HFF-Myc (cell line): ENCODE results near the gene SLC35A4.
"Not testable (repeated sequence)": the region's sequence is repeated elsewhere in the genome, so short reads cannot be mapped to it uniquely, and the experiment has no call there.

Experiments
- DNase-seq: peaks from one replicate; pipeline ENCODE4 v3.0.0-alpha.2; 2011; ENCODE audit warnings: low read depth; ENCODE audit errors: extremely low read depth
- H3K4me3 ChIP-seq: replicated peaks from 2 replicates; pipeline ENCODE4 v1.5.1; 2011; ENCODE audit warnings: low read depth, mild to moderate bottlenecking, control low read depth, low read length
- TF ChIP-seq, protein P1 (sequence below): IDR thresholded peaks from 2 replicates; pipeline ENCODE4 v1.5.1; 2012; ENCODE audit warnings: mild to moderate bottlenecking, low read depth, low read length, control low read depth; ENCODE audit errors: missing control alignments

Gene SLC35A4

GRCh38 chr5:140570488-140570887 lies 5.9 kb downstream of the SLC35A4 start:
- H3K4me3 ChIP-seq, result no peak overlapping the region
- DNase-seq, result no peak
- TF ChIP-seq, protein P1, sequence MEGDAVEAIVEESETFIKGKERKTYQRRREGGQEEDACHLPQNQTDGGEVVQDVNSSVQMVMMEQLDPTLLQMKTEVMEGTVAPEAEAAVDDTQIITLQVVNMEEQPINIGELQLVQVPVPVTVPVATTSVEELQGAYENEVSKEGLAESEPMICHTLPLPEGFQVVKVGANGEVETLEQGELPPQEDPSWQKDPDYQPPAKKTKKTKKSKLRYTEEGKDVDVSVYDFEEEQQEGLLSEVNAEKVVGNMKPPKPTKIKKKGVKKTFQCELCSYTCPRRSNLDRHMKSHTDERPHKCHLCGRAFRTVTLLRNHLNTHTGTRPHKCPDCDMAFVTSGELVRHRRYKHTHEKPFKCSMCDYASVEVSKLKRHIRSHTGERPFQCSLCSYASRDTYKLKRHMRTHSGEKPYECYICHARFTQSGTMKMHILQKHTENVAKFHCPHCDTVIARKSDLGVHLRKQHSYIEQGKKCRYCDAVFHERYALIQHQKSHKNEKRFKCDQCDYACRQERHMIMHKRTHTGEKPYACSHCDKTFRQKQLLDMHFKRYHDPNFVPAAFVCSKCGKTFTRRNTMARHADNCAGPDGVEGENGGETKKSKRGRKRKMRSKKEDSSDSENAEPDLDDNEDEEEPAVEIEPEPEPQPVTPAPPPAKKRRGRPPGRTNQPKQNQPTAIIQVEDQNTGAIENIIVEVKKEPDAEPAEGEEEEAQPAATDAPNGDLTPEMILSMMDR, result no peak

GRCh38 chr5:140571105-140571504 lies 6.5 kb downstream of the SLC35A4 start:
- H3K4me3 ChIP-seq, result no peak overlapping the region
- TF ChIP-seq, protein P1, result no peak
- DNase-seq, result no peak

GRCh38 chr5:140573683-140574082 lies 9.1 kb downstream of the SLC35A4 start:
- TF ChIP-seq, protein P1, result no peak
- no peak for DNase-seq
- no peak overlapping the region for H3K4me3 ChIP-seq

DNA sequence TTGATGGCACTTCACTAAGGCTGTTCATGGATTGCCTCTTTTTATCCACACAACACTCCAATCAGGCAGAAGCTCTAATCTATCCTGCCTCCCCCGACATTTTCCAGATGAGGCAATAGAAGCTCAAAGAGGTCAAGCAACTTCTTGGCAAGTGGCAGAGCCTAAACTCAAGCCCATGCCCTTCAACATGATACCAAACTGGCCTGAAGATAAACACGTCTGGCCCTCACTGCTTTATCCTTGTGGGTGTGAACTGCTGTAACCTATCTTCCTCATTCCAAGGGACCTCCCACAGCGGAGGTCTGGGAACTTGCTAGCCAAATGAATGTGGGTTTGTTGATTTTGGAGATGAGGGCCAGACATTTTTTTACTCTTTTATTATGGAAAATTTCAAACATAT lies 9.5 kb downstream of the SLC35A4 start:
- DNase-seq, result no peak
- H3K4me3 ChIP-seq, result no peak overlapping the region
- TF ChIP-seq, protein P1, result no peak

GRCh38 chr5:140575309-140575708 lies 10.7 kb downstream of the SLC35A4 start:
- no peak for DNase-seq
- TF ChIP-seq, protein P1, result peak; percentile 40
- no peak overlapping the region for H3K4me3 ChIP-seq

DNA sequence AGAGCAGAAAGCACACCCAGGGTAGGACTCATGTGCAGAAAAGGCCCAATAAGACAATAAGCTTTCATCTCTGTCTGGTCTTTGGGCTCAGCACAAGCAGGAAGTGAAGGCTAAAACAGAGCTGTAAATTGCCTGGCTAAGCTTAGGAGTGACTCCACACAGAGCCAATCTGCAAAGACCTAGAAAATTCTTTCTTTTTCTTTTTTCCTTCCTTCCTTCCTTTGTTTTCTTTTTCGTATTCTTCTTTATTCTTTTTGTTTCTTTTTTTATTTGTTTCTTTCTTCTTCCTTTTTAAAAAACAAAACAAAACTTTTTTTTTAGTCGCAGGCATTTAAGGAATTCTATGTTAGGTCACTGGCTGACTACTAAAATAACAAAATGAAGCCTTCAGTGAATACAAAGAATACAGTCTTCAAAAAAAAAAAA lies 12.2 kb downstream of the SLC35A4 start:
- no peak overlapping the region for H3K4me3 ChIP-seq
- no peak for DNase-seq
- TF ChIP-seq, protein P1, result no peak

DNA sequence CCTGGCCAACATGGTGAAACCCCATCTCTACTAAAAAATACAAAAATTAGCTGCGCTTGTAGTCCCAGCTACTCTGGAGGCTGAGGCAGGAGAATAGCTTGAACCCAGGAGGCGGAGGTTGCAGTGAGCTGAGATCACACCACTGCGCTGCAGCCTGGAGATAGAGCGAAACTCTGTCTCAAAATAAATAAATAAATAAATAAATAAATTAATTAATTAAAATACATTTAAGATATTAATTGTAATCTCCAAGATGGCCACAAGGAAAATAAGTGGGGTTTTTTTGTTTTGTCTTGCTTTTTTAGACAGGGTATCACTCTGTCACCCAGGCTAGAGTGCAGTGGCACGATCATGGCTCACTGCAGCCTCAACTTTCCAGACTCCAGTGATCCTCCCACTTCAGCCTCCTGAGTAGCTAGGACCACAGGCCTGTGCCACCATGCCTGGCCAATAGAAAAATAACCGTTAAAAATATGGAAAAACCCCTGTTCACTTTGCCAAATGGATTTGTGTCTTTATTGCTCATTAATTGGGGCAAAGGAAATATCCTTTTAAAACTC lies 14.6 kb downstream of the SLC35A4 start:
- H3K4me3 ChIP-seq, DNase-seq: not testable (repeated sequence)
